ENCODE results near the gene TDP1. TPM values are rescaled to one million over a fixed set of nuclear protein-coding genes. Genes with fewer than 3 reads are reported as not detected.
"Not testable (repeated sequence)": the region's sequence is repeated elsewhere in the genome, so short reads cannot be mapped to it uniquely, and the experiment has no call there.

Gene TDP1
- total RNA-seq, 1 donor from 2014 or later, result 18.6 TPM

- ATAC-seq, result no peak
Observed at GRCh38 chr14:90053044-90053443, 97.3 kb downstream of the TDP1 start.

DNA sequence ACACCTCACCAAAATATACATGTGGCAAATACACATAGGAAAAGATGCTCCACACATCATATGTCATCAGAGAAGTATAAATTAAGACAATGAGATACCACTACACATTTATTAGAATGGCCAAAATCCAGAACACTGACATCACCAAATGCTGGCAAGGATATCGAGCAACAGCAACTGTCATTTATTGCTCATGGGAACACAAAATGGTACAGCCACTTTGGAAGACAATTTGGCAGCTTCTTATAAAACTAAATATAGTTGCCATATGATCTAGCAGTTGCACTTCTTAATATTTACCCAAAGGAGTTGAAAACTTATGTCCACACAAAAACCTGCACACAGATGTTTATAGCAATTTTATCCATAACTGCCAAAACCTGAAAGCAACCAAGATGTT lies 99.1 kb downstream of the TDP1 start:
- ATAC-seq, result no peak

DNA sequence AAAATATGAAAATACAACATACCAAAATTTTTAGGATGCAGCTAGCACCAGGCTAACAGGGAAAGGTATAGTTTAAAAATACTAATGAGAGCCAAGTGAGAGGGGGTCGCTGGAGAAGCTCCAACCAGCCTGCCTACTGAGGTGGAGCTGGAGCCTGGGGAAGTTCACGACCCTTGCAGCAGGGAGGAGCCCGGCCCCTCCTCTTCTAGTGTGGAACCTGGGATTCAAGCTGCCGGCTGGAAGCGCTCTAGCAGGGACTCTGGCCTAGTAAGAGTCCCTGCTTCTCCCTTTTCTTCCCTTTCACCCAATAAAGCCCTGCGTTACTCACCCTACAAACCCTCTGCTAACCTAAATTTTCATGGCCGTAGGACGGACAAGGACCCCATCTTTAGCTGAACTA lies 101.1 kb downstream of the TDP1 start:
- ATAC-seq, result no peak

DNA sequence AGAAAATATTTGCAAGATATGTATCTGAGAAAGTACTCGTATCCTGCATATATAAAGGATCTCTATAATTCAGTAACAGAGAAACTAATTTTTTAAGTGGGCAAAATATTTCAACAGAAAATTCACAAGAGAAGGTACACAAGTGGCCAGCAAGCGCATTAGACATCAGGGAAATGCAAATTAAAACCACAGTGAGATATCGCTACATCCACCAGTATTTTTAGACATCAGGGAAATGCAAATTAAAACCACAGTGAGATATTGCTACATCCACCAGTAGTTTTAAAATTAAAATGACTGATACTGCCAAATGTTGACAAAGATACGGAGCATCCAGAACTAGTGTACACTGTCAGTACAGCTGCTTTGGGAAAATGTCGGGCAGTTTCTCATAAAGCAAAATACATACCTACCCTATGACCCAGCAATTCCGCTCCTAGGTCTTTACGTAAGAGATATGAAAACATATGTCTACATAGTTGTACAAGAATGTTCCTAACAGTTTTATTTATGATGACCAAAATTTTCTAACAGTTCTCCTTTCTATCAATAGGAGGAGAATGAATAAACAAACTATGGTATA lies 103.2 kb downstream of the TDP1 start:
- ATAC-seq, result no peak

DNA sequence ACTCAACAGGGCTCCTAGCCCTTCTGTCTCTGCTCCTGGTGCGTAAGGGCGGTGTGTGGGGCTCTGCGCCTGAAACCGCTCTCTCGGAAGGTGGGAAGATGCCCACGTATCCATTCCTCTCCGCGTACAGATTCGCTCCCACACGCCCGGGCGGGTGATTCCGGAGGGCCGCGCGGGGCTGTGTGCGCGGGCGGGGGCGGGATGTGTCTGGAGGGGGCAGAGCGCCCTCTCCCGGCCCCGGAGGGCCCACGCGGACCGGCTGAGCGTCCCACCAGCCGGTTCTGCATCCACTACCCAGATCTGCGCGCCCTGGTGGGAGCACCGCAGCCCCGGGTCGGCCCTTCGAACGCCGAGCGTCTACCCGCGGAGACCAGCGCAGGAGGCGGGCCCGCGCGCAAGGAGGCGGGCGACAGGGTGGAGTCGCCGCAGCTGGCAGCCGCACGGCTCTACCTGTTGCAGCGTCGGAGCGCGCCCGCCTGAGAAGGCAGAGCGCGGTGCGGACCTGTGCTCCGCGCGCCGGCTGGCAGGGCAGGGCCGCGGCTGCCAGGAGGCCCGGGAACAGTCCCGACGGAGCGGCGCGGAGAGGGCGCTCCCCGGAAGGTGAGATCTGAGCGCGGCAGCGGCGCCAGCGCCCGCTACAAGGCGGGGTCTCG lies 104.7 kb downstream of the TDP1 start:
- ATAC-seq, result peak; percentile 91

- peak; percentile 35 for ATAC-seq
Observed at GRCh38 chr14:90060965-90061684, 105.4 kb downstream of the TDP1 start.

GRCh38 chr14:90061685-90062126 lies 106.0 kb downstream of the TDP1 start, which contains the start of gene KCNK13:
Gene KCNK13, plus strand, starts transcription at chr14:90061994. Its CDS starts 212 bp downstream, at chr14:90062206.
- ATAC-seq, result peak; percentile 6

DNA sequence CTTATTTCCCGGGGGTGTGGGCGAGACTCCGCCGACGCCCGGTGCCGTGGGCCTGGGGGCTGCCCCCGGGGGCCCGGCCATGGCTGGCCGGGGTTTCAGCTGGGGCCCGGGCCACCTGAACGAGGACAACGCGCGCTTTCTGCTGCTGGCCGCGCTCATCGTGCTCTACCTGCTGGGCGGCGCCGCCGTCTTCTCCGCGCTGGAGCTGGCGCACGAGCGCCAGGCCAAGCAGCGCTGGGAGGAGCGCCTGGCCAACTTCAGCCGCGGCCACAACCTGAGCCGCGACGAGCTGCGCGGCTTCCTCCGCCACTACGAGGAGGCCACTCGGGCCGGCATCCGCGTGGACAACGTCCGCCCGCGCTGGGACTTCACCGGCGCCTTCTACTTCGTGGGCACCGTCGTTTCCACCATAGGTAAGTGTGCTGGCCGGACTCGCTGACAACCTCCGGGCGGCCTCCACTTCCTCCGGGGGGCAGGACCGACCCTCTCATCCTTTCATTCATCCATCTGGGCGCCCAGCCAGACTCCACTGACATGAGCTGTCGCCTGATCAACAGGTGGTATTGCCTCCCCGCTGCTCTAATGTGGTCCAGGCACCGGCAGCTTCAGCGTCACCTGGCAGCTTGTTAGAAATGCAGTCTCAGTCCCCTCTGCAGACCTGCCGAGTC lies 106.5 kb downstream of the TDP1 start:
- ATAC-seq, result peak; percentile 46

GRCh38 chr14:90062822-90063539 lies 107.3 kb downstream of the TDP1 start:
- no peak for ATAC-seq

DNA sequence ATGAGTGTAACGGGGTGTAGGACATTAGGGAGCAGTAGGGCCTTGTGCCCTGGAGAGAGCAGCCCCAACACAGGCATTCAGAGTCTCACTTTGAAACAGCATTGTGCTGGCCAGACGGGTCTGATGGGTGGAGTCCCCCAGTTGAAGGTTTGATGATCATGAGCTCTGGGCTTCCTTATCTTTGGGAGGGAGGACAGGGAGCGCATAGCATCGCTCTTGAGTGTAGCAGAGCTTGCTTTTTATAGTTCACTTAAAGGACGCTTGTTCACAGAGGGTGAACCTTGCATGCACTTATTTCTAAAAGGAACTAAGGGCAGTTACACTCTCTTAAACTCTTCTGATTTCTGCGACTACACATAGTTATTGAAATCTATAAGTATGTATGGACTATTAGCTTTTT lies 116.6 kb downstream of the TDP1 start:
- no peak for ATAC-seq

GRCh38 chr14:90079576-90079975 lies 123.8 kb downstream of the TDP1 start:
- ATAC-seq, result no peak

GRCh38 chr14:90087433-90087832 lies 131.7 kb downstream of the TDP1 start:
- ATAC-seq, result peak; percentile 58

DNA sequence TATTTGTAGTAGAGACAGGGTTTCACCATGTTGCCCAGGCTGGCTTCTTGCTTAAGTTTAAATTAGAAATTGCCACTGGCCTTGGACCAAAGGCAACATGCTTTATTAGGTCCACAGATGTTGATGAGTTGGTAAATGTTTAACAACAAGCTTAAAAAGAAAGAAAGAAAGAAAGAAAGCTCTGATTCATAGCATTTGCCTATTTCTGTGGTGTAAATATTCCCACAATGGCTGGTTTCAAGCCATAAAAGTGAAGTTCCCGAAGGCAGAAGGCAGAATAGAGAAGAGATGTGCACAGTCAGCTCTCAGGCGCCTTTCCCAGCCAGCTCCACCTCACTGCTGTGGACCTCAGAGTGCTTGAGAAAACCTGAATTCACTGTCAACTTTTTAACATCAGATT lies 132.4 kb downstream of the TDP1 start:
- no peak for ATAC-seq

DNA sequence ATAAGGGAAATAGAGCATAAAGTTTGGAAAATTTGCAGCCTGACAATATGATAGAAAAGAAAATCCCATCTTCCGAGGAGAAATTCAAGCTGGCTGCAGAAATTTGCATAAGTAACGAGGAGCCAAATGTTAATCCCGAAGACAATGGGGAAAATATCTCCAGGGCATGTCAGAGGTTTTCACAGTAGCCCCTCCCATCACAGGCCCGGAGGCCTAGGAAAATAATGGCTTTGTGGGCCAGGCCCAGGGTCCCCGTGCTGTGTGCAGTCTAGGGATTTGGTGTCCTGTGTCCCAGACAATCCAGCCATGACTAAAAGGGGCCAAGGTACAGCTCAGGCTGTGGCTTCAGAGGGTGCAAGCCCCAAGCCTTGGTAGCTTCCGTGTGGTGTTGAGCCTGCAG lies 133.8 kb downstream of the TDP1 start:
- not testable (repeated sequence) for ATAC-seq

- no peak for ATAC-seq
Observed at GRCh38 chr14:90091393-90091792, 135.7 kb downstream of the TDP1 start.

GRCh38 chr14:90093942-90094595 lies 138.3 kb downstream of the TDP1 start:
- ATAC-seq, result peak; percentile 89

Other genes with a start within 250 kb of the TDP1 start
- 9.0 TPM for gene EFCAB11, start 1.2 kb upstream of the TDP1 start, total RNA-seq
- gene KCNK13, start 106.1 kb downstream of the TDP1 start, total RNA-seq, result 0.28 TPM